NCI-H345 (cell line): ENCODE data around the gene PEG3.

ENCODE experiments used
- DNase-seq: peaks from one replicate; lab custom pipeline; 2025; lab: John Stamatoyannopoulos, UW

The PEG3 gene

GRCh38 chr19:56838909-56839651 is 1.4 kb downstream of the PEG3 start:
- no peak for DNase-seq

GRCh38 chr19:56838024-56838908 is 2.3 kb downstream of the PEG3 start:
- no peak for DNase-seq

- DNase-seq, result no peak
Measured at GRCh38 chr19:56837492-56838023, 3.0 kb downstream of the PEG3 start.

GRCh38 chr19:56837004-56837403 is 3.5 kb downstream of the PEG3 start:
- no peak for DNase-seq

- DNase-seq, result no peak
Measured at GRCh38 chr19:56836059-56836458, 4.5 kb downstream of the PEG3 start.

- DNase-seq, result no peak
Measured at GRCh38 chr19:56835401-56835800, 5.1 kb downstream of the PEG3 start.

- DNase-seq, result no peak
Measured at GRCh38 chr19:56834564-56835375, 5.8 kb downstream of the PEG3 start.

GRCh38 chr19:56832352-56832928 is 8.1 kb downstream of the PEG3 start:
- no peak for DNase-seq

- DNase-seq, result no peak
Measured at GRCh38 chr19:56831255-56831654, 9.3 kb downstream of the PEG3 start.

GRCh38 chr19:56829596-56829995 is 10.9 kb downstream of the PEG3 start:
- no peak for DNase-seq

- no peak for DNase-seq
Measured at GRCh38 chr19:56827708-56828107, 12.8 kb downstream of the PEG3 start.

- no peak for DNase-seq
Measured at GRCh38 chr19:56823956-56824355, 16.6 kb downstream of the PEG3 start.

- no peak for DNase-seq
Measured at GRCh38 chr19:56823417-56823816, 17.1 kb downstream of the PEG3 start.

GRCh38 chr19:56822755-56823154 is 17.8 kb downstream of the PEG3 start:
- no peak for DNase-seq

- DNase-seq, result no peak
Measured at GRCh38 chr19:56821675-56822074, 18.9 kb downstream of the PEG3 start.

GRCh38 chr19:56821209-56821608 is 19.3 kb downstream of the PEG3 start:
- DNase-seq, result no peak

- no peak for DNase-seq
Measured at GRCh38 chr19:56819166-56819565, 21.4 kb downstream of the PEG3 start.

GRCh38 chr19:56814656-56815055 is 25.9 kb downstream of the PEG3 start:
- no peak for DNase-seq

GRCh38 chr19:56813531-56813930 is 27.0 kb downstream of the PEG3 start:
- no peak for DNase-seq

- DNase-seq, result no peak
Measured at GRCh38 chr19:56811480-56811879, 29.0 kb downstream of the PEG3 start.

- DNase-seq, result no peak
Measured at GRCh38 chr19:56810260-56810659, 30.3 kb downstream of the PEG3 start.
